Stomach smooth muscle (tissue), 2 donors: ENCODE measurements around the gene RNF123.
"Not testable (repeated sequence)": the region's sequence is repeated elsewhere in the genome, so short reads cannot be mapped to it uniquely, and the experiment has no call there.

ENCODE experiments used
- H3K27ac ChIP-seq: one replicate; pipeline ENCODE4 v1.7.0; 2013; ENCODE audit warnings: mild to moderate bottlenecking, low read length, inconsistent platforms
- H3K27me3 ChIP-seq, 2 donors: one replicate each; pipeline ENCODE4 v1.7.0; 2013; ENCODE audit warnings: low read length in 2 of 2; ENCODE audit not compliant: insufficient read depth in 2 of 2, control insufficient read depth in 1 of 2
- H3K36me3 ChIP-seq, 2 donors: one replicate each; pipeline ENCODE4 v1.7.0; 2013; ENCODE audit warnings: low read length in 2 of 2; ENCODE audit not compliant: control insufficient read depth in 2 of 2, insufficient read depth in 2 of 2
- H3K4me1 ChIP-seq: one replicate; pipeline ENCODE4 v1.7.0; 2013; ENCODE audit warnings: low read length; ENCODE audit not compliant: control insufficient read depth, insufficient read depth
- H3K4me3 ChIP-seq, 2 donors: one replicate each; pipeline ENCODE4 v1.7.0; 2013; ENCODE audit warnings: low read length in 2 of 2
- H3K9ac ChIP-seq, 2 donors: one replicate each; pipeline ENCODE4 v1.7.0; 2013; ENCODE audit warnings: low read length in 2 of 2, mild to moderate bottlenecking in 1 of 2
- H3K9me3 ChIP-seq, 2 donors: one replicate each; pipeline ENCODE4 v1.7.0; 2013; ENCODE audit warnings: low read length in 2 of 2; ENCODE audit not compliant: control insufficient read depth in 2 of 2
- donor health status: healthy.
- donor health status: Pancreatic carcinoma.

The RNF123 gene

DNA sequence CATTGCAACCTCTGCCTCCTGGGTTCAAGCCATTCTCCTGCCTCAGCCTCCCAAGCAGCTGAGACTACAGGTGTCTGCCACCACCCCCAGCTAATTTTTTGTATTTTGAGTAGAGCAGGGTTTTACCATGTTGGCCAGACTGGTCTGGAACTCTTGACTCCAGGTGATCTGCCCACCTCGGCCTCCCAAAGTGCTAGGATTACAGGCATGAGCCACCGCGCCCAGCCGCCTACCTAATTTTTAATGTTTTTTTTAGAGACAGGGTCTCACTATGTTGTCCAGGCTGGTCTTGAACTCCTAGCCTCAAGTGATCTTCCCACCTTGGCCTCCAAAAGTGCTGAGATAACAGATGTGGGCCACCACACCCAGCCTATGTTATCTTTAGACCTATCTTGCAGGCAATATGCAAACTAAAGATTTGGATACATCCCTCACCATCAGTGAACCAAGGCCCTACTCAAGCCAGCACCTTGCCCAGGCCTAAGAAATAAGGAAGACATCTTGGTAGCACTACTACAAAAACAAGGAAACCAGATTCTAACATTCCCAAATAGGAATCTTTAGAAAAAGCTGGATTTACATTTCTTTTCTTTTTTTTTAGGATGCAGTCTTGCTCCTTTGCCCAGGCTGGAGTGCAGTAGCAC is 40.7 kb downstream of the RNF123 start:
- Histone ChIP-seq H3K9ac (no peak overlapping the region), H3K27me3 (no peaks in the 10 kb centered on the region), H3K4me1 (peaks cover under 1% of the 10 kb centered on the region), H3K27ac (no peak overlapping the region), H3K36me3 (peaks cover 38 to 46% of the 10 kb centered on the region in 2 donors), H3K9me3 (no peaks in the 10 kb centered on the region), H3K4me3 (no peak overlapping the region)

DNA sequence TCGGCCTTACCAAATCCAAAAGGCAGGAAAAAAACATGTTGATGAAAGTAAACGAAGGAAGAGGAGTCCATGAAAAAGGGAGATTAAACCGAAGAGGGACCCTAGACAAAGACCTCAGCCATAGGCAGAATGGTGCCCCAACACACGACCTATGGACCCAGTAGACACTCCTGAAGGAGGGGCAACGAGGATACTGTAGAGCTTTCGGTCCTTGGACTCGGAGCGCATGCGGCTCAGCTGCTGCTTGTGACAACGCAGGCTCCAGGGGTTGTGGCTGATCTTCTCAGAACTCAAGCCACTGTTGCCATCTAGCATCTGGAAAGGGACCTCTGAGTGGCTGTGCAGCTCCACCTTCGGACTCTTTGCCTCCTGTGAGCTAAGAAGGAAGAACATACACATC is 43.2 kb downstream of the RNF123 start:
- Histone ChIP-seq H3K4me3 (no peak overlapping the region), H3K36me3 (peaks cover 34 to 46% of the 10 kb centered on the region in 2 donors), H3K27ac (no peak overlapping the region), H3K9ac (no peak overlapping the region), H3K9me3 (no peaks in the 10 kb centered on the region), H3K4me1 (no peaks in the 10 kb centered on the region), H3K27me3 (no peaks in the 10 kb centered on the region)

DNA sequence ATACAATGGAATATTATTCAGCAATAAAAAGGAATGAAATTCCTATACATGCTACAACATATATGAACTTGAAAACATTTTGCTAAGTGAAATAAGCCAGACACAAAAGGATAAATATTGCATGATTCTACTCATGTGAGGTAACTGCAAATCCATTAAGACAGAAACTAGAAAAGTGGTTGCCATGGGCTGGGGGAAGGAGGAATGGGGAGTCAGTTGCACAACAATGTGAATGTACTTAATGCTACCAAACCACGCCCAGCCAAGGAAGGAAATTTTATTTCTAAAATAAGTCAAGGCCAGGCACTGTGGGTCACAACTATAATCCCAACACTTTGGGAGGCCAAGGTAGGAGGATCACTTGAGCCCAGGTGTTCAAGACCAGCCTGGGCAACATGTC is 44.2 kb downstream of the RNF123 start:
- Histone ChIP-seq H3K36me3 (peaks cover 37 to 48% of the 10 kb centered on the region in 2 donors), H3K4me1 (no peaks in the 10 kb centered on the region)

DNA sequence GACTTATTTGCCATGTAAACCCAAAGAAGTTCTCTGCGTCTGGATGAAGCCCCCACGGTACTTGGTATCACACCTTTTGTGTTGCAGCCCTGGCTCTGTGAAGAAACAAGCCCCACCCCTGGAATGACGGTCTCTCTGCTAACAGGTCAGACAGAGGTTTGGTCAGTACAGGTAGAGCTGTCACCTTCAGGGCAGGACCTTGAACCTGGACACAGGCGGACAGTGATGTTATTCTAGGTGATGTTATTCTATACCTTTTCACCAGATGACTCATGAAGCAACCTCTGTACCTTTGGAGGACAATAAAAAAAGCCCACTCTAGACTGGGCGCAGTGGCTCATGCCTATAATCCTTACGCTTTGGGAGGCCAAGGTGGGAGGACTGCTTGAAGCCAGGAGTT is 45.4 kb downstream of the RNF123 start:
- Histone ChIP-seq H3K27ac (no peak overlapping the region), H3K9me3 (no peaks in the 10 kb centered on the region), H3K4me3 (no peak overlapping the region), H3K4me1 (no peaks in the 10 kb centered on the region), H3K36me3 (peaks cover 37 to 48% of the 10 kb centered on the region in 2 donors), H3K9ac (no peak overlapping the region), H3K27me3 (no peaks in the 10 kb centered on the region)

More for the DNA sequence above, 44.2 kb downstream of the RNF123 start:
- Histone ChIP-seq H3K27ac (no peak overlapping the region), H3K27me3 (no peaks in the 10 kb centered on the region), H3K9me3 (no peaks in the 10 kb centered on the region), H3K4me3 (no peak overlapping the region), H3K9ac (no peak overlapping the region)

DNA sequence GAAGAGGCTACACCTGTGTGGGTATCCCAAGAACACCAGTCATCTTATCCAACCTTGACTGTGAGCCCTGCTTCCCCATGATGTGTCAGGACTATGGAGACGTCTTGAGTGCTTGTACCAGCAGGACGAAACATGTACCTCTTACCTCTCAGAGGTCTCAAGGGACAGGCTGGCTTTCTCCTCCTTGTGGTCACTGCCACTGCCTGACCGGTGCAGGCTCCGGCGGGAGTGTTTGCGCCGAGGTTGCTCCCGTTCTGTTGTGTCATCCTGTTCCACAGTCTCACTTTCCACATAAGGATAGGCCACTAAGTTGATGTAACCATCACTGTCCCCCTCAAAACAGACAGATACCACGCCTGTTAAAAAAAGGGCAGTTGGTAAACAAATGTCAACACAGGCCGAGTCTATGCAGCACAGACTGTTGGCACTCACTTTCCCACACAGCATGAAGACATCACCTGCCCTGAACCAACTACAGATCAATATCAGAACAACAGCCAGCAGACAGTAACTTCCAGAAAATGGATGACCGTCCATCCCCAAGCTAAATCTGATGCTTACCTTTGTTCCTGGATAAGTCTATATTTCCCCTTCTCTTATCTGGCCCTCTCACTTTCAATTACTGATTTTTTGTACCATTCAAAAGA is 48.8 kb downstream of the RNF123 start:
- H3K4me3 ChIP-seq = no peak overlapping the region
- H3K36me3 ChIP-seq = peaks cover 19 to 36% of the 10 kb centered on the region in 2 donors
- H3K27ac ChIP-seq = no peak overlapping the region

DNA sequence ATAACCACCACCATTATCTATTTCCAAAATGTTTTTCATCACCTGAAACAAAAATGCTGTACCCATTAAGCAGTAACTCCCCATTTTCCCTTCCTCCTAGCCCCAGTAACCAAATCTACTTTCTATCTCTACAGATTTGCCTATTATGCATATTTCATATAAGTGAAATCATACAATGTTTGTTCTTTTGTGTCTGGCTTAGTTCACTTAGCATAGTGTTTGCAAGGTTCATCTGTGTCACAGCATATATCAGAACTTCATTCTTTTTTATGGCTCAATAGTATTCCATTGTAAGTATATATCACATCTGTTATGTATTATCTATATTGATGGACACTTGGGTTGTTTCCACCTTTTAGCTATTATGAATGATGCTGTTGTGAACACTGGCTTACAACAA is 51.1 kb downstream of the RNF123 start:
- H3K9ac ChIP-seq = no peak overlapping the region
- no peaks in the 10 kb centered on the region for H3K4me1 ChIP-seq
- H3K27ac ChIP-seq = no peak overlapping the region
- H3K27me3 ChIP-seq = no peaks in the 10 kb centered on the region
- H3K9me3 ChIP-seq = no peaks in the 10 kb centered on the region
- peaks cover 14 to 23% of the 10 kb centered on the region in 2 donors for H3K36me3 ChIP-seq
- no peak overlapping the region for H3K4me3 ChIP-seq

More for the DNA sequence above, 48.8 kb downstream of the RNF123 start:
- H3K9ac ChIP-seq = no peak overlapping the region
- no peaks in the 10 kb centered on the region for H3K27me3 ChIP-seq
- H3K4me1 ChIP-seq = no peaks in the 10 kb centered on the region
- H3K9me3 ChIP-seq = no peaks in the 10 kb centered on the region

DNA sequence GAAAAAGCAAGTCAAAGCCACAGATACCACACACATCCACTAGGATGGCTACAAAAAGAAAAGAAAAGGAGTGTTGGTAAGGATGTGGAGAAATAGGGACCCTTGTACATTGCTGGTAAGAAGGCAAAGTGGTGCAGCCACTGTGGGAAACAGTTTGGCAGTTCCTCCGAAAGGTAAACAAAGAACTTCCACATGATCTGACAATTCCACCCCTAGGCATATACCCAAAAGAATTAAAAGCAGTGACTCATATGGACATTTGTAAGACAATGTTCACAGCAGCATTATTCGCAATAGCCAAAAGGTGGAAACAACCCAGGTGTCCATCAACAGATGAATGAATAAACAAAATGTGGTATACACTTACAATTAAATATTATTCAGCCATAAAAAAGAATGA is 56.6 kb downstream of the RNF123 start:
- Histone ChIP-seq H3K36me3 (peaks cover 8 to 10% of the 10 kb centered on the region in 2 donors), H3K4me1 (peaks cover 5% of the 10 kb centered on the region), H3K27ac (no peak overlapping the region), H3K9ac (no peak overlapping the region), H3K9me3 (no peaks in the 10 kb centered on the region), H3K4me3 (no peak overlapping the region), H3K27me3 (no peaks in the 10 kb centered on the region)

DNA sequence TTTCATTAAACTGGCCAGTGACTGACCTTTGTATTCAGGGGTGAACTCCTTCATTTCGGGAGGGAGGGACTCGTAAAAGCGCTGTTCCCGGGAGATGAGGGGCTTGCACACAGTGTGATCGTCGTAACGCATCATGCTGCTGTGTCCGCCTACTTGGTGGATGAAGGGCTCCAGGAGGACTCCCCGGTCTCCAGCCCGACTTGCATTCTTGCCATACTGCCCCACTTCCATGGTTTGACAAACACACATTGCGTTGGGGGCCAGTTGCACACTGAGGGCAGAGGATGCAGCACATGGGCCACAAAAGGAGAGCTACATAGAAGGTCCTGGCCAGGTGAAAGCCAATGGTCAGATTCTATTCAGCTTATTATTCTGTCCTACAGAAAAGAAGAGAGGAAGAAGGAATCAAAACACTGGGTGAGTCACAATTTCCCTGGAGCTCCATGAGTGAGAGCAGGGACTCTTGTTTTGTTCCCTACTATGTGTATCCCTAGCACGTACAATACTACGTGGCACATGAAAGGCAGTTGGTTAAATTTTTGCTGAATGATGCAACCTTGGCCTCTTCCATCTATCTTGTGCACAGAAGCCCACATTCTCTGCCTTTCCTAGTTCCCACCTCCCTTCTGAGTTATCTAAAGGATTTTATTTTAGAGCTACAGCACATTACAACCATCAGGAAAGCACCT is 58.6 kb downstream of the RNF123 start:
- Histone ChIP-seq H3K4me3 (no peak overlapping the region), H3K36me3 (peaks cover 8% of the 10 kb centered on the region in 2 donors), H3K9ac (no peak overlapping the region), H3K27me3 (no peaks in the 10 kb centered on the region), H3K4me1 (peaks cover 5% of the 10 kb centered on the region), H3K9me3 (no peaks in the 10 kb centered on the region), H3K27ac (no peak overlapping the region)

DNA sequence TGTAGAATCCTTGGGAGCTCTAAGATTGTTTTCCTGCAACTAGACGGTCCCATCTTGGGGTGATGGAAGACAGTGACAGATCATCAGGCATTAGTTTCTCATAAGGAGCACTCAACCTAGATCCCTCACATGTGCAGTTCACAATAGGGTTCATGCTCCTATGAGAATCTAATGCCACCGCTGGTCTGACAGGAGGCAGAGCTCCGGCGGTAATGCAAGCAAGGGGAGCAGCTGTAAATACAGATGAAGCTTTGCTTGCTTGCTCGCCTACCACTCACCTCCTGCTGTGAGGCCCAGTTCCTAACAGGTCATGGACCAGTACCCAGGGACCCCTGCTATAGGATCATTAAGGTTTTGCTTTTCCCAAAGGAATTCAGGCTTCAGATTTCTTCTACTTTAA is 59.5 kb downstream of the RNF123 start:
- H3K4me1 ChIP-seq, H3K27me3 ChIP-seq, H3K27ac ChIP-seq, H3K9me3 ChIP-seq, H3K9ac ChIP-seq, H3K36me3 ChIP-seq, H3K4me3 ChIP-seq: not testable (repeated sequence)

DNA sequence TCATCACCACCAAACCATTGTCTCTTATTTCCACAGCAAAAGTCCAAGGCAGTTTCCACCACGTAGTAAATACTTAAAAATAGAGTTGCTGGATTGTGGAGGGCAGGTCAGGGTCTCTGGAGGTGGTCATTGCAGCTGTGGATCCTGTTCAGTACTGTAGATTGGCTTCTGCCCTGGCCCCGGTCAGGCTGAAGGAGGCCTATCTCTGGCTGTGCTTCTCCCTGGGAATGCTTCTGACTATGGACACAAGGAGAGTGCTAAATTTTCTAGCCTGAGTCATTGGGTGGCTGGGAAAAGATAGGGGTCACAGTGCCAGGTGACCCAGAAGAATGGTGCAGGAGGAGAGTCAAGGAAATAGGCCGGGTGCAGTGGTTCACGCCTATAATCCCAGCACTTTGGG is 60.7 kb downstream of the RNF123 start:
- Histone ChIP-seq H3K4me3 (no peak overlapping the region), H3K27ac (no peak overlapping the region), H3K36me3 (peaks cover 5 to 8% of the 10 kb centered on the region in 2 donors), H3K9ac (no peak overlapping the region), H3K9me3 (no peaks in the 10 kb centered on the region), H3K27me3 (no peaks in the 10 kb centered on the region), H3K4me1 (peaks cover 12% of the 10 kb centered on the region)

DNA sequence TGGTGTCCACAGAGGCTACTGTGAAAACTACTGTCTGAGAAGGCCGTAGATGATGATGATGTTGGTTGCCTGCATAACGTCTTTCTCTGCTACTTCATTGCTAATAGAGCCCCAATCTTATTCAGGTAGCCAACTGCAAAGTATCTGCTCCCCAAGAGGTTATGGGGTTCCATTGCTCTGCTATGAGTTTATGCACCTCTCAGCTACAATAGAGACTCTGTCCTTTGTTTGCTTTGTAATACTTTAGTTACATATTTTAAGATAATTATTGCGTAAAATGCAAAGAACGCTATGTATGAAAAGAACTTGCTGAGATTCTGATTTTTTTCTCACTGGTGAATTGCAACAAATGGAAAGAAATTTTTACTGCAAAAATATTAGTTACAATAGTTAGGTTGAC is 62.1 kb downstream of the RNF123 start:
- no peak overlapping the region for H3K9ac ChIP-seq
- peaks cover 5 to 8% of the 10 kb centered on the region in 2 donors for H3K36me3 ChIP-seq
- H3K27ac ChIP-seq = no peak overlapping the region
- no peak overlapping the region for H3K4me3 ChIP-seq
- H3K9me3 ChIP-seq = no peaks in the 10 kb centered on the region
- peaks cover 8% of the 10 kb centered on the region for H3K4me1 ChIP-seq
- no peaks in the 10 kb centered on the region for H3K27me3 ChIP-seq
